ENCODE measurements around the gene CARMIL1. TPM values are rescaled to one million over a fixed set of nuclear protein-coding genes. Genes with fewer than 3 reads are reported as not detected.

CARMIL1 gene
- total RNA-seq, 4 donors from 2014 or later = 13.6 to 33.2 (median 22.2) TPM

GRCh38 chr6:25504661-25505060, 225.5 kb downstream of the CARMIL1 start:
- no peak overlapping the region for H3K27ac ChIP-seq
- WGBS = 78% methylated on average over 4 of the region's 4 CpGs
- H3K4me3 ChIP-seq = no peak overlapping the region
- no peaks in the 10 kb centered on the region for H3K4me1 ChIP-seq
- no peak for DNase-seq (ENCODE audit: low spot score in 2 of 2)
- H3K36me3 ChIP-seq = no peaks in the 10 kb centered on the region
- H3K27me3 ChIP-seq = no peaks in the 10 kb centered on the region
- H3K9me3 ChIP-seq = no peaks in the 10 kb centered on the region
- no peak for TF ChIP-seq POLR2AphosphoS5 (IDR thresholded peaks at IDR 0.05)
- TF ChIP-seq POLR2A (IDR thresholded peaks at IDR 0.05) = no peak
- TF ChIP-seq CTCF (IDR thresholded peaks at IDR 0.05) = no peak
- no peak for TF ChIP-seq EP300 (IDR thresholded peaks at IDR 0.05)

- Histone ChIP-seq H3K27ac (no peak overlapping the region), H3K4me1 (no peaks in the 10 kb centered on the region), H3K27me3 (no peaks in the 10 kb centered on the region), H3K4me3 (no peak overlapping the region), H3K9me3 (no peaks in the 10 kb centered on the region), H3K36me3 (no peaks in the 10 kb centered on the region)
- TF ChIP-seq POLR2AphosphoS5 (IDR thresholded peaks at IDR 0.05) = no peak
- no peak for TF ChIP-seq EP300 (IDR thresholded peaks at IDR 0.05)
- no peak for TF ChIP-seq CTCF (IDR thresholded peaks at IDR 0.05)
- TF ChIP-seq POLR2A (IDR thresholded peaks at IDR 0.05) = no peak
- WGBS = 68% methylated on average over 6 of the region's 6 CpGs
- no peak for DNase-seq (ENCODE audit: low spot score in 2 of 2)
Observed at GRCh38 chr6:25506020-25506419, 226.8 kb downstream of the CARMIL1 start.

GRCh38 chr6:25508051-25508450, 228.9 kb downstream of the CARMIL1 start:
- no peaks in the 10 kb centered on the region for H3K27me3 ChIP-seq
- 93% methylated on average over 3 of the region's 3 CpGs for WGBS
- no peak for TF ChIP-seq POLR2AphosphoS5 (IDR thresholded peaks at IDR 0.05)
- TF ChIP-seq EP300 (IDR thresholded peaks at IDR 0.05) = no peak
- no peak for TF ChIP-seq CTCF (IDR thresholded peaks at IDR 0.05)
- TF ChIP-seq POLR2A (IDR thresholded peaks at IDR 0.05) = no peak
- no peaks in the 10 kb centered on the region for H3K9me3 ChIP-seq
- H3K36me3 ChIP-seq = no peaks in the 10 kb centered on the region
- no peaks in the 10 kb centered on the region for H3K4me1 ChIP-seq
- H3K27ac ChIP-seq = no peak overlapping the region
- DNase-seq (ENCODE audit: low spot score in 2 of 2) = no peak
- no peak overlapping the region for H3K4me3 ChIP-seq

GRCh38 chr6:25511376-25511775, 232.2 kb downstream of the CARMIL1 start:
- Histone ChIP-seq H3K36me3 (peaks cover 9% of the 10 kb centered on the region), H3K27ac (no peak overlapping the region), H3K27me3 (no peaks in the 10 kb centered on the region), H3K9me3 (no peaks in the 10 kb centered on the region), H3K4me1 (no peaks in the 10 kb centered on the region), H3K4me3 (no peak overlapping the region)
- no peak for DNase-seq (ENCODE audit: low spot score in 2 of 2)
- TF ChIP-seq EP300 (IDR thresholded peaks at IDR 0.05) = no peak
- no peak for TF ChIP-seq POLR2AphosphoS5 (IDR thresholded peaks at IDR 0.05)
- TF ChIP-seq CTCF (IDR thresholded peaks at IDR 0.05) = no peak
- TF ChIP-seq POLR2A (IDR thresholded peaks at IDR 0.05) = no peak
- WGBS = 83% methylated on average over 2 of the region's 2 CpGs

GRCh38 chr6:25512560-25512959, 233.4 kb downstream of the CARMIL1 start:
- Histone ChIP-seq H3K4me3 (no peak overlapping the region), H3K9me3 (no peaks in the 10 kb centered on the region), H3K27me3 (no peaks in the 10 kb centered on the region), H3K36me3 (peaks cover 15% of the 10 kb centered on the region), H3K27ac (no peak overlapping the region), H3K4me1 (no peaks in the 10 kb centered on the region)
- DNase-seq (ENCODE audit: low spot score in 2 of 2) = no peak
- TF ChIP-seq POLR2A (IDR thresholded peaks at IDR 0.05) (no peak), POLR2AphosphoS5 (IDR thresholded peaks at IDR 0.05) (no peak), EP300 (IDR thresholded peaks at IDR 0.05) (no peak), CTCF (IDR thresholded peaks at IDR 0.05) (no peak)

All from suprapubic skin (tissue), 4 donors.